Measurements from ENCODE around the gene GCC2. TPM values are rescaled to one million over a fixed set of nuclear protein-coding genes. Genes with fewer than 3 reads are reported as not detected.

Gene GCC2
- polyA plus RNA-seq, 1 of the 3 experiments (the other 2 are of a cell fraction), result 4.5 TPM

DNA sequence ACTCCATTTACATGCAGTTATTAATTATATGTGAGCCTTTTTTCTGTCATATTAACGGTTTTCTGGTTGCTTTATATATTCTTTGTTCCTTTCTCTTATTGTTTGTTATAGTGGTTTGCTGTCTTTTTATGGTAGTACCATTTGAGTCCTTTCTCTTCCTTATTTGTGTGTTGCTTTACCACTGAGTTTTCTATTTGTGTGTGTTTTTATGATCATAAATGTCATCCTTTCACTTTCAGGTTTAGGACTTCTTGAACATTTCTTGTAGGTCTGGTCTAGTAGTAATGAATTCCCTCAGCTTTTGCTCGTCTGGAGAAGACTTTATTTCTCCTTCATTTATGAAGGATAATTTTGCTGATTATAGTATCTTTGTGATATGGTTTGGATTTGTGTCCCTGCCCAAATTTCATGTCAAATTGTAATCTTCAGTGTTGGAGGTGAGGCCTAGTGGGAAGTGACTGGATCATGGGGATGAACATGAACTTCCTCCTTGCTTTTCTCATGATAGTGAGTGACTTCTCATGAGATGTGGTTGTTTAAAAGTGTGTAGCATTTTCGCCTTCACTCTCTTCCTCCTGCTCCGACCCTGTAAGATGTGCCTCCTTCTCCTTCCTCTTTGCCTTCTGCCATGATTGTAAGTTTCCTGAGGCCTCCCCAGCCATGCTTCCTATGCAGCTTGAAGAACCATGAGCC lies 11.5 kb downstream of the GCC2 start:
- Histone ChIP-seq H3K36me3 (replicated peaks in 1 of 2; ENCODE audit: control insufficient read depth in 1 of 2, insufficient read depth in 2 of 2, low read length in 1 of 2) (peaks cover 46 to 81% of the 10 kb centered on the region in 2 experiments), H3K4me3 (ENCODE audit: low read depth in 2 of 2, low read length in 1 of 2) (no peak overlapping the region), H3K27ac (ENCODE audit: low read depth in 2 of 2, low read length in 1 of 2) (no peak overlapping the region), H2AFZ (ENCODE audit: low read depth) (no peak overlapping the region), H3K4me1 (ENCODE audit: control insufficient read depth in 1 of 2, insufficient read depth in 2 of 2, low read depth in 1 of 2, low read length in 1 of 2) (no peaks in the 10 kb centered on the region), H3K9me2 (no peaks in the 10 kb centered on the region), H4K20me1 (ENCODE audit: insufficient read depth) (no peaks in the 10 kb centered on the region), H3K9me3 (no peaks in the 10 kb centered on the region), H3K27me3 (ENCODE audit: insufficient read depth) (no peaks in the 10 kb centered on the region), H3F3A (replicated peaks; ENCODE audit: insufficient read depth) (peaks cover 7% of the 10 kb centered on the region), H3K79me2 (ENCODE audit: insufficient read depth) (peaks cover 54% of the 10 kb centered on the region), H3K9ac (no peak overlapping the region), H3K4me2 (no peak overlapping the region)
- TF ChIP-seq, protein P1, sequence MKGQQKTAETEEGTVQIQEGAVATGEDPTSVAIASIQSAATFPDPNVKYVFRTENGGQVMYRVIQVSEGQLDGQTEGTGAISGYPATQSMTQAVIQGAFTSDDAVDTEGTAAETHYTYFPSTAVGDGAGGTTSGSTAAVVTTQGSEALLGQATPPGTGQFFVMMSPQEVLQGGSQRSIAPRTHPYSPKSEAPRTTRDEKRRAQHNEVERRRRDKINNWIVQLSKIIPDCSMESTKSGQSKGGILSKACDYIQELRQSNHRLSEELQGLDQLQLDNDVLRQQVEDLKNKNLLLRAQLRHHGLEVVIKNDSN (IDR thresholded peaks at IDR 0.05; ENCODE audit: borderline replicate concordance, low read depth), result no peak
- TF ChIP-seq NRF1 (IDR thresholded peaks at IDR 0.05; ENCODE audit: low read depth, low read length) (no peak), RAD21 (IDR thresholded peaks at IDR 0.05; ENCODE audit: low read length) (no peak), SIN3A (IDR thresholded peaks at IDR 0.05; ENCODE audit: borderline replicate concordance, low read depth, low read length) (no peak)
- 74% methylated on average over 4 of the region's 4 CpGs for WGBS (ENCODE audit: low lambda C conversion rate)
- DNase-seq, result no peak
- ChIA-PET CTCF (interaction anchor here (0.6 kb wide), 1 partner anchor 11 kb away, joined by 3 read pairs; no protein-coding TSS in a partner anchor), POLR2A (no interaction called here)

DNA sequence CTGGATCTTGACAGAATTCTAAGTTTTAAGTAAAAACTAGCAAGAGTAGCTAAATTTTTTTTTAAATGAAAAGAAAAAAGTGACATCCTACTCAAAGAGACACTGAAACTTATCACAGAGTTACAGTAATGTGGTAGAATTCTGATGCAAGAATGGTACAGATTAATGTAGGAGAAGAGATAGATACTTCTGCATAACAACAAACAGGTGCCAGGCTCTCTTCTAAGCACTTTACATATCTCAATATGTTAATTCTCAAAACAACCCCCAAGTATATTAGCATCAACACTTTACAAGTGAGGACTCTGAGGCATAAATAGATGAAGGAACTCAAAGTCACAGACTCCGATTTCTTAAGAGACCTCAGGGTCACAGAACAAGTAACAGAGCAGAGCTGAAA lies 28.1 kb downstream of the GCC2 start:
- H3K9me2 ChIP-seq, result no peaks in the 10 kb centered on the region; the same call in 1 of the 2 replicates
- H3K4me2 ChIP-seq, result no peak overlapping the region
- H3K4me3 ChIP-seq (ENCODE audit: low read depth in 2 of 2, low read length in 1 of 2), result no peak overlapping the region
- no peak overlapping the region for H2AFZ ChIP-seq (ENCODE audit: low read depth)
- H3K36me3 ChIP-seq (replicated peaks in 1 of 2; ENCODE audit: control insufficient read depth in 1 of 2, insufficient read depth in 2 of 2, low read length in 1 of 2), result peaks cover 55 to 60% of the 10 kb centered on the region in 2 experiments
- H3F3A ChIP-seq (replicated peaks; ENCODE audit: insufficient read depth), result no peaks in the 10 kb centered on the region
- H3K9ac ChIP-seq, result no peak overlapping the region
- no peaks in the 10 kb centered on the region; the same call in 1 of the 2 replicates for H3K79me2 ChIP-seq (ENCODE audit: insufficient read depth)
- 100% methylated on average over 1 of the region's 1 CpG for WGBS (ENCODE audit: low lambda C conversion rate)
- H3K27me3 ChIP-seq (ENCODE audit: insufficient read depth), result no peaks in the 10 kb centered on the region
- TF ChIP-seq FOXJ3 (CRISPR knock-in tag; IDR thresholded peaks at IDR 0.05) (no peak), MXI1 (IDR thresholded peaks at IDR 0.05; ENCODE audit: low read depth, low read length) (no peak), RFX5 (IDR thresholded peaks at IDR 0.05; ENCODE audit: low read length) (no peak), TAF1 (IDR thresholded peaks at IDR 0.05; ENCODE audit: borderline replicate concordance, low read depth, low read length) (no peak), TEAD4 (IDR thresholded peaks at IDR 0.05; ENCODE audit: borderline replicate concordance, insufficient read depth) (no peak), RAD21 (IDR thresholded peaks at IDR 0.05; ENCODE audit: low read length) (no peak)
- TF ChIP-seq, protein P2, sequence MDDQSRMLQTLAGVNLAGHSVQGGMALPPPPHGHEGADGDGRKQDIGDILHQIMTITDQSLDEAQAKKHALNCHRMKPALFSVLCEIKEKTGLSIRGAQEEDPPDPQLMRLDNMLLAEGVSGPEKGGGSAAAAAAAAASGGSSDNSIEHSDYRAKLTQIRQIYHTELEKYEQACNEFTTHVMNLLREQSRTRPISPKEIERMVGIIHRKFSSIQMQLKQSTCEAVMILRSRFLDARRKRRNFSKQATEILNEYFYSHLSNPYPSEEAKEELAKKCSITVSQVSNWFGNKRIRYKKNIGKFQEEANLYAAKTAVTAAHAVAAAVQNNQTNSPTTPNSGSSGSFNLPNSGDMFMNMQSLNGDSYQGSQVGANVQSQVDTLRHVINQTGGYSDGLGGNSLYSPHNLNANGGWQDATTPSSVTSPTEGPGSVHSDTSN (IDR thresholded peaks at IDR 0.05), result no peak
- TF ChIP-seq, protein P3, sequence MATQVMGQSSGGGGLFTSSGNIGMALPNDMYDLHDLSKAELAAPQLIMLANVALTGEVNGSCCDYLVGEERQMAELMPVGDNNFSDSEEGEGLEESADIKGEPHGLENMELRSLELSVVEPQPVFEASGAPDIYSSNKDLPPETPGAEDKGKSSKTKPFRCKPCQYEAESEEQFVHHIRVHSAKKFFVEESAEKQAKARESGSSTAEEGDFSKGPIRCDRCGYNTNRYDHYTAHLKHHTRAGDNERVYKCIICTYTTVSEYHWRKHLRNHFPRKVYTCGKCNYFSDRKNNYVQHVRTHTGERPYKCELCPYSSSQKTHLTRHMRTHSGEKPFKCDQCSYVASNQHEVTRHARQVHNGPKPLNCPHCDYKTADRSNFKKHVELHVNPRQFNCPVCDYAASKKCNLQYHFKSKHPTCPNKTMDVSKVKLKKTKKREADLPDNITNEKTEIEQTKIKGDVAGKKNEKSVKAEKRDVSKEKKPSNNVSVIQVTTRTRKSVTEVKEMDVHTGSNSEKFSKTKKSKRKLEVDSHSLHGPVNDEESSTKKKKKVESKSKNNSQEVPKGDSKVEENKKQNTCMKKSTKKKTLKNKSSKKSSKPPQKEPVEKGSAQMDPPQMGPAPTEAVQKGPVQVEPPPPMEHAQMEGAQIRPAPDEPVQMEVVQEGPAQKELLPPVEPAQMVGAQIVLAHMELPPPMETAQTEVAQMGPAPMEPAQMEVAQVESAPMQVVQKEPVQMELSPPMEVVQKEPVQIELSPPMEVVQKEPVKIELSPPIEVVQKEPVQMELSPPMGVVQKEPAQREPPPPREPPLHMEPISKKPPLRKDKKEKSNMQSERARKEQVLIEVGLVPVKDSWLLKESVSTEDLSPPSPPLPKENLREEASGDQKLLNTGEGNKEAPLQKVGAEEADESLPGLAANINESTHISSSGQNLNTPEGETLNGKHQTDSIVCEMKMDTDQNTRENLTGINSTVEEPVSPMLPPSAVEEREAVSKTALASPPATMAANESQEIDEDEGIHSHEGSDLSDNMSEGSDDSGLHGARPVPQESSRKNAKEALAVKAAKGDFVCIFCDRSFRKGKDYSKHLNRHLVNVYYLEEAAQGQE (IDR thresholded peaks at IDR 0.05; ENCODE audit: low read depth, low read length), result no peak
- TF ChIP-seq, protein P1 (IDR thresholded peaks at IDR 0.05; ENCODE audit: borderline replicate concordance, low read depth), result no peak
- no peaks in the 10 kb centered on the region for H3K9me3 ChIP-seq
- no peak for DNase-seq
- no peaks in the 10 kb centered on the region for H4K20me1 ChIP-seq (ENCODE audit: insufficient read depth)
- ChIA-PET POLR2A (interaction anchor here (0.6 kb wide), 1 partner anchor 51 kb away, joined by 3 read pairs; no protein-coding TSS in a partner anchor), CTCF (interaction anchor here (0.6 to 1.4 kb wide), 2 partner anchors 107 to 159 kb away, joined by 3 read pairs; no protein-coding TSS in a partner anchor)
- no peaks in the 10 kb centered on the region for H3K4me1 ChIP-seq (ENCODE audit: control insufficient read depth in 1 of 2, insufficient read depth in 2 of 2, low read depth in 1 of 2, low read length in 1 of 2)
- no peak overlapping the region for H3K27ac ChIP-seq (ENCODE audit: low read depth in 2 of 2, low read length in 1 of 2)

Measured in SK-N-SH (cell line).